HG03571 (cell line): ENCODE results near the gene DENND5A.
"Not testable (repeated sequence)": the region's sequence is repeated elsewhere in the genome, so short reads cannot be mapped to it uniquely, and the experiment has no call there.

Source experiments
- ATAC-seq: cut with Tn5 transposase; IDR thresholded peaks from one replicate; pipeline ENCODE4 v1.9.1; 2021; ENCODE audit not compliant: unreplicated experiment

The DENND5A gene

GRCh38 chr11:9219115-9219514 is 46.0 kb downstream of the DENND5A start:
- ATAC-seq = no peak

- no peak for ATAC-seq
Measured at GRCh38 chr11:9214765-9215164, 50.4 kb downstream of the DENND5A start.

GRCh38 chr11:9211322-9211721 is 53.8 kb downstream of the DENND5A start:
- peak; percentile 5 for ATAC-seq

GRCh38 chr11:9210922-9211320 is 54.2 kb downstream of the DENND5A start:
- ATAC-seq = peak; percentile 43

GRCh38 chr11:9210224-9210921 is 54.8 kb downstream of the DENND5A start:
- ATAC-seq = no peak

- not testable (repeated sequence) for ATAC-seq
Measured at GRCh38 chr11:9209604-9210003, 55.5 kb downstream of the DENND5A start.

GRCh38 chr11:9208726-9209501 is 56.2 kb downstream of the DENND5A start:
- ATAC-seq = no peak

GRCh38 chr11:9207229-9207628 is 57.9 kb downstream of the DENND5A start:
- ATAC-seq = no peak

GRCh38 chr11:9206496-9206895 is 58.7 kb downstream of the DENND5A start:
- ATAC-seq = no peak

GRCh38 chr11:9203691-9204311 is 61.3 kb downstream of the DENND5A start:
- ATAC-seq = no peak

- ATAC-seq = no peak
Measured at GRCh38 chr11:9201372-9202162, 63.6 kb downstream of the DENND5A start.

- no peak for ATAC-seq
Measured at GRCh38 chr11:9200471-9200870, 64.7 kb downstream of the DENND5A start.

GRCh38 chr11:9193316-9193715 is 71.8 kb downstream of the DENND5A start:
- ATAC-seq = no peak

- no peak for ATAC-seq
Measured at GRCh38 chr11:9192561-9192960, 72.6 kb downstream of the DENND5A start.

GRCh38 chr11:9190326-9191016 is 74.7 kb downstream of the DENND5A start:
- ATAC-seq = not testable (repeated sequence)

GRCh38 chr11:9188860-9189259 is 76.3 kb downstream of the DENND5A start:
- ATAC-seq = not testable (repeated sequence)

- no peak for ATAC-seq
Measured at GRCh38 chr11:9187616-9188015, 77.5 kb downstream of the DENND5A start.

- ATAC-seq = no peak
Measured at GRCh38 chr11:9184516-9184915, 80.6 kb downstream of the DENND5A start.

GRCh38 chr11:9182180-9182871 is 82.8 kb downstream of the DENND5A start:
- no peak for ATAC-seq

- no peak for ATAC-seq
Measured at GRCh38 chr11:9180784-9181183, 84.4 kb downstream of the DENND5A start.
